Panc1 (cell line): ENCODE results near the gene MICALL1. TPM values are rescaled to one million over a fixed set of nuclear protein-coding genes. Genes with fewer than 3 reads are reported as not detected.

Experiments
- ATAC-seq: fragments of 200-7000 bp; cut with Tn5 transposase; 2 replicates; pipeline ENCODE4 v1.9.1; 2020; ENCODE audit warnings: mild to moderate bottlenecking, moderate library complexity
- BruUV-seq: library from RNA; stranded (reverse); fragments of 400-500 nt; replicated peaks from 2 replicates; lab custom pipeline; 2021; lab: Mats Ljungman, UMichigan
- CTCF ChIA-PET: fragments of 300-600 bp; sonication (Branson Sonifier 250); formaldehyde crosslinking; loops from one replicate; lab custom pipeline; 2022; ENCODE audit warnings: antibody characterized with exemption; lab: Charles Lee
- POLR2A ChIA-PET: fragments of 300-600 bp; sonication (Branson Sonifier 250); formaldehyde crosslinking; loops from one replicate; lab custom pipeline; 2022; ENCODE audit warnings: antibody characterized with exemption; lab: Charles Lee
- DNase-seq: peaks from one replicate; pipeline ENCODE4 v3.0.0-alpha.2; 2010; ENCODE audit warnings: low read depth, low spot score
- H3K27ac ChIP-seq: 2 replicates; pipeline ENCODE4 v1.5.1; 2011; ENCODE audit warnings: mild to moderate bottlenecking, low read length, inconsistent platforms
- H3K27me3 ChIP-seq: fragments of 200-500 bp; sonication (Bioruptor generic); 2 replicates; pipeline ENCODE4 v1.6.0; 2014; ENCODE audit warnings: low read length, inconsistent platforms; ENCODE audit not compliant: control insufficient read depth, insufficient read depth
- H3K36me3 ChIP-seq: fragments of 200-500 bp; sonication (Bioruptor generic); 2 replicates; pipeline ENCODE4 v1.5.1; 2014; ENCODE audit warnings: inconsistent platforms, mild to moderate bottlenecking, low read length, moderate library complexity; ENCODE audit not compliant: control insufficient read depth, insufficient read depth
- H3K4me1 ChIP-seq: 2 replicates; pipeline ENCODE4 v1.5.1; 2011; ENCODE audit warnings: inconsistent platforms, mild to moderate bottlenecking, low read length, moderate library complexity; ENCODE audit not compliant: control insufficient read depth, insufficient read depth
- H3K4me3 ChIP-seq, 2 experiments: 2 replicates each; pipeline ENCODE4 v1.5.1; 2011 to 2012; ENCODE audit warnings: low read depth in 2 of 2, low read length in 2 of 2, mild to moderate bottlenecking in 2 of 2, inconsistent platforms in 1 of 2, moderate library complexity in 1 of 2
- H3K9me3 ChIP-seq: fragments of 200-500 bp; sonication (Bioruptor generic); 2 replicates; pipeline ENCODE4 v1.5.1; 2014; ENCODE audit warnings: low read depth, mild to moderate bottlenecking, inconsistent platforms, low read length, moderate library complexity; ENCODE audit not compliant: control insufficient read depth, insufficient read depth
- CTCF ChIP-seq: fragments of 450-650 bp; IDR thresholded peaks from 2 replicates; pipeline ENCODE4 v1.5.1; 2017; ENCODE audit warnings: mild to moderate bottlenecking
- POLR2AphosphoS5 ChIP-seq: IDR thresholded peaks from 2 replicates; pipeline ENCODE4 v1.6.1; 2012; ENCODE audit warnings: mild to moderate bottlenecking, low read depth, low read length, moderate library complexity
- REST ChIP-seq, 2 experiments: IDR thresholded peaks; 2 replicates each; pipeline ENCODE4 v1.6.1; 2011 to 2012; ENCODE audit warnings: low read depth in 2 of 2, control low read depth in 1 of 2, low read length in 1 of 2, mild to moderate bottlenecking in 1 of 2, moderate library complexity in 1 of 2; ENCODE audit not compliant: insufficient read depth in 1 of 2
- SIN3A ChIP-seq: IDR thresholded peaks from 2 replicates; pipeline ENCODE4 v1.6.1; 2012; ENCODE audit warnings: low read depth, mild to moderate bottlenecking, low read length, moderate library complexity, borderline replicate concordance; ENCODE audit not compliant: insufficient read depth
- TCF7L2 ChIP-seq: IDR thresholded peaks from 2 replicates; pipeline ENCODE4 v1.6.1; 2011; ENCODE audit warnings: mild to moderate bottlenecking, low read depth, low read length, inconsistent platforms
- in situ Hi-C: cut with HindIII; loops from 2 replicates; pipeline ENCODE4 v1.10.0; 2016; ENCODE audit warnings: low sequenced_read_pairs, low pct_unique_long_range_greater_than_20kb
- intact Hi-C: fragments of 100-400 bp; cut with micrococcal nuclease; formaldehyde crosslinking; loops from one replicate; pipeline ENCODE4 v1.10.0; 2022; ENCODE audit not compliant: unreplicated experiment
- total RNA-seq: library from RNA; stranded (reverse); gene quantifications from one replicate; pipeline ENCODE4 v1.2.1, GENCODE V29; 2021; ENCODE audit not compliant: unreplicated experiment

The MICALL1 gene
- total RNA-seq, 1 experiment from 2014 or later = 34.5 TPM

DNA sequence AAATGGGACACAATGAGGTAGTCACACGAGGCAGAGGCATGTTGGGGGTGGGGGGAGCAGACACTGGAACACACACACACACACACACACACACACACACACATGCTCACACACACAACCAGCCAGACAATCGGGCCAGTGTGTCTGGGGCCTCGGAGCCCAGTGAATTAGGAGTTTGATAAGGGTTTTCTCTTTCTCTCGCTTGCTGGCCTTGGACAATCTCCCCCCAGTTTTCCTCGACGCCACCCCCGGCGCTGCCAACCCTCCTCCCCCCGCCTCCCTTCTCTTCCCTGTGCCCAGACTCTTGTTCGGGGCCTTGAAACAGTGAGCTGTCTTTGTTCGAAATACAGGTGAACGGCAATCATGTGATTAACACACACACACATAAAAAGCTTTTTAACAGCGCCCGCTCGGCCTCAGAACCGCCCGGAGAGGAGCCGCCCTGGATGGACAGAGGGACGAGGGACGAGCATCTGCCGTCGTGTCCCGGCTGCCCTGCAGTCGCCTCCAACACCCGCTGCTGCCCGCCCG is 79.7 kb downstream of the MICALL1 start:
- CTCF ChIA-PET = no interaction called here
- POLR2A ChIA-PET = no interaction called here
- ATAC-seq = no peak

GRCh38 chr22:37986371-37986770 is 80.3 kb downstream of the MICALL1 start:
- H3K36me3 ChIP-seq = no peaks in the 10 kb centered on the region
- no peaks in the 10 kb centered on the region for H3K9me3 ChIP-seq
- intact Hi-C loops (no loop called here), in situ Hi-C loops (no loop called here)
- DNase-seq (no peak), ATAC-seq (no peak)
- H3K27ac ChIP-seq = no peak overlapping the region
- H3K4me1 ChIP-seq = no peaks in the 10 kb centered on the region
- TF ChIP-seq TCF7L2 (no peak), SIN3A (no peak), CTCF (no peak), REST (IDR thresholded peaks at IDR 0.05; ENCODE audit: insufficient read depth in 1 of 2, low read depth in 2 of 2, low read length in 1 of 2) (no peak), POLR2AphosphoS5 (no peak)
- H3K4me3 ChIP-seq = no peak overlapping the region
- CTCF ChIA-PET = no interaction called here
- POLR2A ChIA-PET = no interaction called here
- no TSS peak for BruUV-seq
- no peaks in the 10 kb centered on the region for H3K27me3 ChIP-seq

More for the DNA sequence above, 79.7 kb downstream of the MICALL1 start:
- Histone ChIP-seq H3K36me3 (no peaks in the 10 kb centered on the region), H3K27me3 (no peaks in the 10 kb centered on the region), H3K4me1 (no peaks in the 10 kb centered on the region), H3K9me3 (no peaks in the 10 kb centered on the region), H3K4me3 (no peak overlapping the region), H3K27ac (no peak overlapping the region)
- no peak for TF ChIP-seq REST (IDR thresholded peaks at IDR 0.05; ENCODE audit: insufficient read depth in 1 of 2, low read depth in 2 of 2, low read length in 1 of 2)
- TF ChIP-seq POLR2AphosphoS5 = no peak
- no peak for TF ChIP-seq SIN3A
- no peak for TF ChIP-seq CTCF
- no peak for TF ChIP-seq TCF7L2
- no TSS peak for BruUV-seq
- in situ Hi-C loops = no loop called here
- DNase-seq = no peak
- intact Hi-C loops = no loop called here
